HepG2 (cell line): ENCODE results near the gene AHCYL2. TPM values are rescaled to one million over a fixed set of nuclear protein-coding genes. Genes with fewer than 3 reads are reported as not detected.

ENCODE experiments used
- ATAC-seq: fragments of 200-7000 bp; cut with Tn5 transposase; 3 replicates; pipeline ENCODE4 v1.9.1; 2020; ENCODE audit warnings: mild to moderate bottlenecking, moderate library complexity
- BruUV-seq: library from RNA; stranded (reverse); fragments of 400-500 nt; replicated peaks from 2 replicates; lab custom pipeline; 2021; lab: Mats Ljungman, UMichigan
- CTCF ChIA-PET: fragments of 300-600 bp; formaldehyde crosslinking; extraction: SDS; loops from one replicate; lab custom pipeline; 2021; ENCODE audit warnings: low total read pairs, inconsistent platforms, low intra/inter-chr PET ratio; lab: Yijun Ruan, JAX
- POLR2A ChIA-PET: fragments of 350-600 bp; sonication (Branson Sonifier 250); formaldehyde crosslinking; loops from one replicate; lab custom pipeline; 2020; ENCODE audit warnings: antibody characterized with exemption, inconsistent platforms; lab: Yijun Ruan, JAX
- DNase-seq: peaks from one replicate; pipeline ENCODE4 v3.0.0-alpha.2; 2015; ENCODE audit warnings: low spot score
- FAIRE-seq: peaks from 3 replicates; lab custom pipeline; 2011; peaks lifted over from hg19 to GRCh38; lab: Jason Lieb, UNC
- H2AFZ ChIP-seq: one replicate; pipeline ENCODE4 v1.6.1; 2011; ENCODE audit warnings: low read length, inconsistent platforms
- H3K27ac ChIP-seq: fragments of 300-600 bp; 3 replicates; pipeline ENCODE4 v1.8.0; 2011; ENCODE audit warnings: mixed run types, mild to moderate bottlenecking, mixed read lengths, low read length, inconsistent platforms; ENCODE audit not compliant: insufficient read depth; ENCODE audit errors: extremely low read length
- H3K27me3 ChIP-seq, 2 experiments: fragments of 200-600 bp in 1 of 2; 2 replicates in 1 of 2; 3 replicates in 1 of 2; pipeline versions ENCODE4 v1.6.0 to v1.8.0; 2011; ENCODE audit warnings: low read length in 2 of 2, mild to moderate bottlenecking in 2 of 2, moderate library complexity in 2 of 2, inconsistent platforms in 1 of 2; ENCODE audit not compliant: insufficient read depth in 2 of 2, control insufficient read depth in 1 of 2
- H3K36me3 ChIP-seq, 2 experiments: fragments of 200-600 bp in 1 of 2; replicated peaks in 1 of 2; 2 replicates in 1 of 2; 3 replicates in 1 of 2; pipeline versions ENCODE4 v1.5.1 to v1.8.0; 2011; ENCODE audit warnings: low read length in 2 of 2, inconsistent platforms in 1 of 2; ENCODE audit not compliant: insufficient read depth in 2 of 2, control insufficient read depth in 1 of 2
- H3K4me1 ChIP-seq: 2 replicates; pipeline ENCODE4 v1.5.1; 2012; ENCODE audit warnings: low read length, inconsistent platforms; ENCODE audit not compliant: insufficient read depth
- H3K4me2 ChIP-seq: 2 replicates; pipeline ENCODE4 v1.6.0; 2011; ENCODE audit warnings: low read depth, low read length, inconsistent platforms
- H3K4me3 ChIP-seq, 3 experiments: fragments of 200-600 bp in 1 of 3; sonication (generic), shearing (Covaris generic) in 1 of 3; replicated peaks in 1 of 3; 2 replicates each; pipeline ENCODE4 v1.5.1; 2011 to 2016; ENCODE audit warnings: low read length in 3 of 3, inconsistent platforms in 2 of 3, low read depth in 2 of 3, mild to moderate bottlenecking in 2 of 3, control low read depth in 1 of 3, mixed read lengths in 1 of 3; ENCODE audit not compliant: insufficient read depth in 1 of 3
- H3K79me2 ChIP-seq: one replicate; pipeline ENCODE4 v1.6.1; 2011; ENCODE audit warnings: low read length, inconsistent platforms; ENCODE audit not compliant: insufficient read depth
- H3K9ac ChIP-seq: 2 replicates; pipeline ENCODE4 v1.6.0; 2011; ENCODE audit warnings: mild to moderate bottlenecking, low read depth, low read length, inconsistent platforms; ENCODE audit not compliant: insufficient read depth
- H3K9me3 ChIP-seq: 2 replicates; pipeline ENCODE4 v1.5.1; 2012; ENCODE audit warnings: mild to moderate bottlenecking, low read length
- H4K20me1 ChIP-seq: 2 replicates; pipeline ENCODE4 v1.6.0; 2011; ENCODE audit warnings: inconsistent platforms, mild to moderate bottlenecking, low read length, moderate library complexity; ENCODE audit not compliant: insufficient read depth
- HMG20B ChIP-seq: conservative IDR thresholded peaks from 2 replicates; pipeline ENCODE4 v1.6.1; 2016; ENCODE audit warnings: missing genetic modification reagents, missing compliant biosample characterization
- MYC ChIP-seq: sonication (generic); formaldehyde crosslinking; IDR thresholded peaks from 2 replicates; pipeline ENCODE4 v1.9.0; 2021; ENCODE audit warnings: missing genetic modification reagents, borderline replicate concordance
- RBAK ChIP-seq: sonication (generic); formaldehyde crosslinking; IDR thresholded peaks from 2 replicates; pipeline ENCODE4 v1.5.1; 2020; ENCODE audit warnings: mild to moderate bottlenecking, missing genetic modification reagents
- TOE1 ChIP-seq: sonication (generic); formaldehyde crosslinking; IDR thresholded peaks from 2 replicates; pipeline ENCODE4 v1.4.0; 2020; ENCODE audit warnings: mild to moderate bottlenecking, missing genetic modification reagents
- ZBTB1 ChIP-seq: sonication (generic); formaldehyde crosslinking; IDR thresholded peaks from 2 replicates; pipeline ENCODE4 v1.4.0; 2020; ENCODE audit warnings: missing genetic modification reagents, borderline replicate concordance
- ZEB1 ChIP-seq: IDR thresholded peaks from 2 replicates; pipeline ENCODE4 v1.6.1; 2012; ENCODE audit warnings: mild to moderate bottlenecking, low read depth, inconsistent platforms; ENCODE audit not compliant: insufficient replicate concordance
- ZFY ChIP-seq: sonication (generic); formaldehyde crosslinking; IDR thresholded peaks from 2 replicates; pipeline ENCODE4 v1.4.0; 2020; ENCODE audit warnings: missing genetic modification reagents
- WGBS: methylation state at CpG from one replicate; pipeline ENCODE4 v1.1.6; 2017; ENCODE audit warnings: low lambda C conversion rate; 5-methylcytosine and 5-hydroxymethylcytosine counted together
- in situ Hi-C: cut with HindIII; loops from 2 replicates; pipeline ENCODE4 v1.10.0; 2017; ENCODE audit warnings: low pct_unique_long_range_greater_than_20kb; ENCODE audit not compliant: extremely low pct_ligation_motif_present
- intact Hi-C: fragments of 100-400 bp; cut with micrococcal nuclease; formaldehyde crosslinking; loops from one replicate; pipeline ENCODE4 v1.10.0; 2022; ENCODE audit not compliant: unreplicated experiment
- polyA plus RNA-seq, 8 experiments: library from polyadenylated mRNA; depleted of rRNA in 3 of 8; stranded (reverse) in 7 of 8; unstranded in 1 of 8; fragments of >200 nt; fragmentation: Illumina TruSeq in 4 of 8; extraction: Trizol in 4 of 8; gene quantifications; 2 replicates each; pipeline versions ENCODE4 v1.2.1 to v1.2.3, GENCODE V29; 2011 to 2016; ENCODE audit warnings: low read depth in 4 of 8, missing spikeins in 1 of 8, mixed read lengths in 1 of 8; ENCODE audit not compliant: insufficient read depth in 1 of 8
- total RNA-seq, 5 experiments: library from RNA; depleted of rRNA; stranded (reverse); fragments of >200 nt; fragmentation: Illumina TruSeq; extraction: Trizol; gene quantifications; 2 replicates each; pipeline ENCODE4 v1.2.3, GENCODE V29; 2016; ENCODE audit warnings: low read depth in 1 of 5
- TF ChIP-seq, protein P1 (sequence below): IDR thresholded peaks from 2 replicates; pipeline ENCODE4 v1.6.1; 2016; ENCODE audit warnings: control low read depth
- TF ChIP-seq, protein P2 (sequence below): sonication (generic); formaldehyde crosslinking; IDR thresholded peaks from 2 replicates; pipeline ENCODE4 v1.5.0; 2020; ENCODE audit warnings: mild to moderate bottlenecking, missing genetic modification reagents

AHCYL2 gene
- total and polyA plus RNA-seq, 2 of the 13 experiments (the other 11 are each of a cell fraction or from before 2014, with no cell fraction given): 9.5 to 14.7 TPM

DNA sequence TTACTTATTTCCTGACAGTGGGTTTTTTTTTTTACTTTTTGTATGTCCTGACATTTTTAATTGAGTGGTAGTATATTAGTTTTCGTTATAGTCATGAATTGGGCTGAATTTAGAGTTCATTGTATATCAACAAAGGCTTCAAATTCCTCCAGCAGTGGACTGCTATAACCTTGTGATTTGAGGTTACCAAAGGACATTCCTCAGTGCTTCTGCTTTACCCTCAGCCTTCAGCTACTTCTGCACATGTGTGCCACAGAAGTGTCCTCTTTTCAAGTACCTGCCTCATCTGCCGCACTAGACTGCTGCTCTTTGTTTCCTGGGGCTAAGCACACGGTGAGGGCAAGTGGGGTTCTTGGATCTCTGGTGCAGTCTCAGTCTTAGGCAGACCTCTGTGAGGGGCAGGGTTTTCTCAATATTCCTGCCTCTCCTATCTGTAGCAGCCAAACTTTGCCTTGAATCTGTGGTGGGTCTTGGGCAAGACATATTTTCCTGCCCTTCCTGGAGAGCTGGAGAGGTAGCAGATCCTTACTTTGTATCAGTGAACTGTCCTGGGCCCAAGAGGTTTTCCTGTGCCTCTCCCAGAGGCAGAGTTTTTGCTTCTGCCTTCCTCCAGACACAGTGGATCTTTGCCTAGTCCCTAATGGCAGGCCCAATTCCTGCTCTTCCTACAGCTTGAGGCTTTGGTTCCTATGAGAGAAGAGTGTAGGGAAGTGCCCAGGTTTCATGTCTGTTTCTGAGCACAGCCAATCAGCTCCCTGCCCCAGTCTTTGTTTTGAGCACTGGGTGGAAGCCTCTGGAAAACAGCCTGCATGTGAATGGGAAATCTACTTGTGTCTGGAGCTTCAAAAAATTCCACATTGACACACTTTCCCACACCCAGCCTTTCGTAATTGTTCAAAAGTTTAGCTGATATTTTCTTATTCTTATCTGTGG, 170.4 kb downstream of the AHCYL2 start:
- H3K4me2 ChIP-seq: no peak overlapping the region
- no peaks in the 10 kb centered on the region for H3K27me3 ChIP-seq
- DNase-seq (no peak), FAIRE-seq (no peak), ATAC-seq (no peak)
- no peak overlapping the region for H3K27ac ChIP-seq
- no TSS peak for BruUV-seq
- CTCF ChIA-PET: no interaction called here
- no peaks in the 10 kb centered on the region for H4K20me1 ChIP-seq
- no peak overlapping the region for H2AFZ ChIP-seq
- H3K4me1 ChIP-seq: no peaks in the 10 kb centered on the region
- no peak overlapping the region for H3K9ac ChIP-seq
- WGBS: 89% methylated on average over 4 of the region's 4 CpGs
- POLR2A ChIA-PET: no interaction called here
- in situ Hi-C loops: no loop called here
- intact Hi-C loops: no loop called here
- 0 out of 5 replicates have a peak, but pooled peaks cover 0 to 3% of the 10 kb centered on the region in 2 experiments for H3K36me3 ChIP-seq
- no peak overlapping the region for H3K4me3 ChIP-seq
- no peaks in the 10 kb centered on the region for H3K79me2 ChIP-seq
- no peaks in the 10 kb centered on the region for H3K9me3 ChIP-seq
- TF ChIP-seq, protein P1, sequence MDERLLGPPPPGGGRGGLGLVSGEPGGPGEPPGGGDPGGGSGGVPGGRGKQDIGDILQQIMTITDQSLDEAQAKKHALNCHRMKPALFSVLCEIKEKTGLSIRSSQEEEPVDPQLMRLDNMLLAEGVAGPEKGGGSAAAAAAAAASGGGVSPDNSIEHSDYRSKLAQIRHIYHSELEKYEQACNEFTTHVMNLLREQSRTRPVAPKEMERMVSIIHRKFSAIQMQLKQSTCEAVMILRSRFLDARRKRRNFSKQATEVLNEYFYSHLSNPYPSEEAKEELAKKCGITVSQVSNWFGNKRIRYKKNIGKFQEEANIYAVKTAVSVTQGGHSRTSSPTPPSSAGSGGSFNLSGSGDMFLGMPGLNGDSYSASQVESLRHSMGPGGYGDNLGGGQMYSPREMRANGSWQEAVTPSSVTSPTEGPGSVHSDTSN (CRISPR knock-in tag): no peak
- TF ChIP-seq ZBTB1 (CRISPR knock-in tag): no peak
- no peak for TF ChIP-seq RBAK (CRISPR knock-in tag)
- no peak for TF ChIP-seq ZFY
- no peak for TF ChIP-seq HMG20B (CRISPR knock-in tag)
- no peak for TF ChIP-seq ZEB1
- no peak for TF ChIP-seq MYC
- TF ChIP-seq, protein P2, sequence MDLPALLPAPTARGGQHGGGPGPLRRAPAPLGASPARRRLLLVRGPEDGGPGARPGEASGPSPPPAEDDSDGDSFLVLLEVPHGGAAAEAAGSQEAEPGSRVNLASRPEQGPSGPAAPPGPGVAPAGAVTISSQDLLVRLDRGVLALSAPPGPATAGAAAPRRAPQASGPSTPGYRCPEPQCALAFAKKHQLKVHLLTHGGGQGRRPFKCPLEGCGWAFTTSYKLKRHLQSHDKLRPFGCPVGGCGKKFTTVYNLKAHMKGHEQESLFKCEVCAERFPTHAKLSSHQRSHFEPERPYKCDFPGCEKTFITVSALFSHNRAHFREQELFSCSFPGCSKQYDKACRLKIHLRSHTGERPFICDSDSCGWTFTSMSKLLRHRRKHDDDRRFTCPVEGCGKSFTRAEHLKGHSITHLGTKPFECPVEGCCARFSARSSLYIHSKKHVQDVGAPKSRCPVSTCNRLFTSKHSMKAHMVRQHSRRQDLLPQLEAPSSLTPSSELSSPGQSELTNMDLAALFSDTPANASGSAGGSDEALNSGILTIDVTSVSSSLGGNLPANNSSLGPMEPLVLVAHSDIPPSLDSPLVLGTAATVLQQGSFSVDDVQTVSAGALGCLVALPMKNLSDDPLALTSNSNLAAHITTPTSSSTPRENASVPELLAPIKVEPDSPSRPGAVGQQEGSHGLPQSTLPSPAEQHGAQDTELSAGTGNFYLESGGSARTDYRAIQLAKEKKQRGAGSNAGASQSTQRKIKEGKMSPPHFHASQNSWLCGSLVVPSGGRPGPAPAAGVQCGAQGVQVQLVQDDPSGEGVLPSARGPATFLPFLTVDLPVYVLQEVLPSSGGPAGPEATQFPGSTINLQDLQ (CRISPR knock-in tag): no peak
- TF ChIP-seq TOE1 (CRISPR knock-in tag): no peak
- TF ChIP-seq, all 625 proteins: peak for 0
